ENCODE data around the gene PDIA5. TPM values are rescaled to one million over a fixed set of nuclear protein-coding genes. Genes with fewer than 3 reads are reported as not detected.

PDIA5 gene
- total RNA-seq, 3 donors from 2014 or later: 21.5 to 49.1 (median 22.0) TPM

GRCh38 chr3:123078101-123078500 lies 11.3 kb downstream of the PDIA5 start:
- ATAC-seq (no peak), DNase-seq (no peak)
- Histone ChIP-seq H3K9me3 (no peaks in the 10 kb centered on the region), H3K4me3 (no peak overlapping the region), H3K4me1 (ENCODE audit: low read depth) (peaks cover 16% of the 10 kb centered on the region), H3K36me3 (ENCODE audit: low read depth) (no peaks in the 10 kb centered on the region)
- TF ChIP-seq CTCF (IDR thresholded peaks at IDR 0.05): no peak
- intact Hi-C loops (cut with DNase I, micrococcal nuclease): no loop called here

GRCh38 chr3:123080864-123081562 lies 14.2 kb downstream of the PDIA5 start:
- no peak for TF ChIP-seq CTCF (IDR thresholded peaks at IDR 0.05)
- peaks cover 14% of the 10 kb centered on the region for H3K4me1 ChIP-seq (ENCODE audit: low read depth)
- intact Hi-C loops (cut with DNase I, micrococcal nuclease): no loop called here
- no peak overlapping the region for H3K4me3 ChIP-seq
- ATAC-seq (peak; percentile 37), DNase-seq (no peak)
- H3K36me3 ChIP-seq (ENCODE audit: low read depth): no peaks in the 10 kb centered on the region
- H3K9me3 ChIP-seq: no peaks in the 10 kb centered on the region

- H3K4me1 ChIP-seq (ENCODE audit: low read depth): peaks cover 6% of the 10 kb centered on the region
These were observed 15.0 kb downstream of the PDIA5 start for GRCh38 chr3:123081718-123082369.

GRCh38 chr3:123082370-123083065 lies 15.7 kb downstream of the PDIA5 start:
- peaks cover 5% of the 10 kb centered on the region for H3K4me1 ChIP-seq (ENCODE audit: low read depth)
- no peaks in the 10 kb centered on the region for H3K9me3 ChIP-seq
- DNase-seq: no peak
- no peak for ATAC-seq
- intact Hi-C loops (cut with DNase I, micrococcal nuclease): no loop called here
- no peak overlapping the region for H3K4me3 ChIP-seq
- no peaks in the 10 kb centered on the region for H3K36me3 ChIP-seq (ENCODE audit: low read depth)
- TF ChIP-seq CTCF (IDR thresholded peaks at IDR 0.05): no peak

More at GRCh38 chr3:123081718-123082369, 15.0 kb downstream of the PDIA5 start:
- Histone ChIP-seq H3K4me3 (no peak overlapping the region), H3K9me3 (no peaks in the 10 kb centered on the region), H3K36me3 (ENCODE audit: low read depth) (no peaks in the 10 kb centered on the region)
- intact Hi-C loops (cut with DNase I, micrococcal nuclease): no loop called here
- DNase-seq (no peak), ATAC-seq (peak; percentile 6)
- no peak for TF ChIP-seq CTCF (IDR thresholded peaks at IDR 0.05)

- intact Hi-C loops (cut with DNase I, micrococcal nuclease): no loop called here
- H3K4me1 ChIP-seq (ENCODE audit: low read depth): peaks cover 5% of the 10 kb centered on the region
- no peak for DNase-seq
These were observed 16.7 kb downstream of the PDIA5 start for GRCh38 chr3:123083383-123084124.

More at GRCh38 chr3:123083383-123084124, 16.7 kb downstream of the PDIA5 start:
- no peak for TF ChIP-seq CTCF (IDR thresholded peaks at IDR 0.05)
- H3K4me3 ChIP-seq: no peak overlapping the region
- H3K9me3 ChIP-seq: no peaks in the 10 kb centered on the region
- no peaks in the 10 kb centered on the region for H3K36me3 ChIP-seq (ENCODE audit: low read depth)
- ATAC-seq: no peak

Measured in mucosa of descending colon (tissue), 3 donors.